HG02759 (cell line): Measurements from ENCODE around the gene NT5C2.

Experiments used
- ATAC-seq: cut with Tn5 transposase; IDR thresholded peaks from one replicate; pipeline ENCODE4 v1.9.1; 2021; ENCODE audit warnings: mild to moderate bottlenecking, moderate library complexity; ENCODE audit not compliant: unreplicated experiment

NT5C2 gene

GRCh38 chr10:103066141-103067098 lies 126.7 kb downstream of the NT5C2 start:
- no peak for ATAC-seq

DNA sequence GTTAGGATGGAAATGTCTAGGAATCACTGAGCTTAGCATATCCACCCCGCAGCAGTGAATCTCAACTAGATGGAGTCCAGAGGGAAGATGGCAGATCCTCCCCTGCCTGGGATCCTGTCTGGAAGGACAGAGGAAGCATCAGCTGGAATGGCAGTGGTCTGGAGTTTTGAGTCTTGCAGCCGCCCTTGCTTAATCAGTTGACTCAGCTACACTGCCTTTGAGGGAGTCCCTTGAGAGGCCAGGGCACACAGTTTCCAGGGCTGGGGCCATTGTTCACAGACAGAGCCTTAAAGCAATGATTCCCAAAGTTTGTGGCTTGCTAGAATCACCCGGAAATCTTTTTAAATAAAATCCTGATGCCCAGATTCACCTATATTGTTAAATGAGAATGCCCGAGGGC lies 128.1 kb downstream of the NT5C2 start:
- ATAC-seq = no peak

- ATAC-seq = no peak
These were observed 130.1 kb downstream of the NT5C2 start for GRCh38 chr10:103062854-103063590.

- no peak for ATAC-seq
These were observed 132.5 kb downstream of the NT5C2 start for GRCh38 chr10:103060575-103060974.

DNA sequence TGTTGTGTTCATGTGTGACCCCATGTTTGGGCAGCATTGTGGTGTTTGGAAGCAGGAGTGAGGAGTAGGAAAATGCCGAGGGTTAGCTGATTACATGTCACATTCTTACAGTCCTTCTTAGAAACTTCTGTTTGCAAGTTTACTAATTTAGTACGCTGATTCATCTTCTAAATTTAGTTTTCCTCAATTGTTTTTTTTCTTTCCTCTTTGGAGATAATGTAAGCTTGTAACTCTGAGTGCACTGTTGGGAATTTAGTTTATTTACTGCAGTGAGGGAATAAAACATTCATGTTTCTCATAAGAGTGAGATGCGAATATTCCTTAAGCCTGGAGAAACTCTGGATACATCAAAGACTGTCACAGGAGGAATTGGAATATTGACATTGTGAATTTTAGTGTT lies 135.0 kb downstream of the NT5C2 start:
- no peak for ATAC-seq

DNA sequence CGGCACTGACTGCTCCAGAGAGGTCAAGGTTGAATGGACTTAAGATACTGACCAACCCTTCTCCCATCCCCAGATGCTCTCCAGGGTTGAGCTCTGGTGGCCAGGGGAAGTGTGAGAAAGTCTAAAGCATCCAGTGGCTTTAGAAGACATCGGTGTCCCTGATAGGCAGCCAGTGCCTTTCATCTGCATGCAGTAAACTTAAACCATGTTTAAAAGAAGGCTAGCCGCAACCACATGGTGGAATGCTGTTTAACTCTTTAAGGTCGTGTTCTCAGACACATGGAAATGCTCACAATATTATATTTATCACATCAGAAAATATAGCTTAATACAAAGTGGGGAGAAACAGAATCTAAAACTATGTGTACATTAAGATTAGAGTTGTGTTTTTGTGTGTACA lies 138.0 kb downstream of the NT5C2 start:
- no peak for ATAC-seq

DNA sequence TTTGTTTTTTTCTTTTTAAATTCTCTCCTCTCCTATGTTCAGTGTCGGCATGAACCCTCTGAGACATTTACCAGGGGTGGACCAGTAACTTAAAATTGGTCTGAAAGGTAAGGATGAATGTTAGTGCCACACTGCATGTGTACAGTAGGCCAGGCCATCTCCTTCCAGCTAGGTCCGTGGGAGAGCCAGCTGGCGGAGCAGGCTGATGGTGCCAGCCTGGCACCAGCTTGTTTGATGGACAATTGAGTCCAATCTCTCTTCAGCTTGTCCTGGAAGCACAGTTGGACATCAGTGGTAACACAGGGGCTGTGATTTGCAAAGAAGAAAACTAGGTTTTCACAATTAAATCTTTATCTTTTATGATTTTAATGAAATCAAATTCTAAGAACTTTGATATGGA lies 138.5 kb downstream of the NT5C2 start:
- ATAC-seq = no peak

GRCh38 chr10:103053659-103054581 lies 139.2 kb downstream of the NT5C2 start:
- peak; percentile 88 for ATAC-seq

DNA sequence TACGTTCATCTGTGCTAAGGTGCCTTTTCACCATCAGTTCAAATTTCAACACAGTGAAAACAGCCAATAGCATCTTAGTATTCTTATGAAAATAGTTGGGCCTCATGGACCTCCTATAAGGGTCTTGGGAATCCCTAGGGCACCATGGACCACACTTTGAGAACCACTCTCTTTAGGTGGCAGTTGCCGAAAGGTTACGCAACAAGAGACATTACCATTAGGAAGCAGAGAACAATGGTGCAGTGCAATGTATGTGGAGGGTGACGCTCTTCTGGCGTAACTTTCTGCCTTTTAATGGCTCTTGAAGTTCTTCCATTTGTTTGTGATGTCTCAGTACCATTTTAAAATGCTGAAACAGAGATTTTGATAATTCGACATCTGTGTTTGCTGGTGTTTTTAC lies 143.8 kb downstream of the NT5C2 start:
- no peak for ATAC-seq

GRCh38 chr10:103047381-103047780 lies 145.7 kb downstream of the NT5C2 start:
- ATAC-seq = no peak

GRCh38 chr10:103045961-103046360 lies 147.1 kb downstream of the NT5C2 start:
- ATAC-seq = no peak

DNA sequence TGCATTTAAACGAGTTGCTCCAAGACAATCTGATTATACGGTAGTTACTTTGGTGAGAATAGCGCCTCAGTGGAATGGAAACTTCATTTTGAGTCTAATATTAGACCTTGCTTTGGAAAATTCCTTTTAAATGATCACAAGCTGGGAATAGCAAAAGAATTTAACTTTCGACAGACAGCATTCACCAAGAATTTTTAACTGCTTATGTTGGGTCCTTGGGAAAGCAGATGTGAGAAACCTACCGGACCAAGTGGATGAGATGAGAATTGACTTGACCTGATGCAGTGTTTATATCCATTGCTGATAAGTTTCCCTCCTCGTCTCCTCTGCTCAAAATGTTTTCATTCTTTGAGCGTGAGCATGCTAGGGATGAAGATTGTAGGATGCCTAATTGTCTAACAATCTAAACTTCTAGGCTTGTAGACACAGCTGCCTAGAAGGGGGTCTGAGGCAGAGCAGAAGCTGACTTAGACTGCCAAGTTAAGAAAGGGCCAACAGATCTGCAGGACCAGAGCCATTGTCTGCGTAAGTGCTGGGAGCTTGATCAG lies 148.1 kb downstream of the NT5C2 start:
- no peak for ATAC-seq

DNA sequence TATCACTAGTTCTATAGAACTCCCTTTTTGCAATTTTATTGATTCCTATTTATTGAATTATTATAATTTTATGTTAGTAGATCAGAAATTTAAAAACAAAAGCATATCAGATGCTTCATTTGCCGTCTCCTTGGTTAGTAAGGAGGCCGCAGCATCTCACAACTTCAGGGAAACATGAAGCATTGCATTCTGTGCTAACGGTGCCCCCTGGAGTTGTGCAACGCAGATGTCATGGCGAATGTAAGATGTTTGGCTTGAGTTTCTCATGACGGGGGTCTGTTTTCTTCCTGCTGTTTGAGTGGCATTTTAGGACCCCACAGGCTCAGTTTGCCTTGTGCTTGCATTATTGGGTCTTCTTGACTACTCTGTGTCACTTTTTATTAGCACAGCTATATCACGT lies 150.2 kb downstream of the NT5C2 start:
- no peak for ATAC-seq

- ATAC-seq = no peak
These were observed 150.9 kb downstream of the NT5C2 start for GRCh38 chr10:103042129-103042528.

DNA sequence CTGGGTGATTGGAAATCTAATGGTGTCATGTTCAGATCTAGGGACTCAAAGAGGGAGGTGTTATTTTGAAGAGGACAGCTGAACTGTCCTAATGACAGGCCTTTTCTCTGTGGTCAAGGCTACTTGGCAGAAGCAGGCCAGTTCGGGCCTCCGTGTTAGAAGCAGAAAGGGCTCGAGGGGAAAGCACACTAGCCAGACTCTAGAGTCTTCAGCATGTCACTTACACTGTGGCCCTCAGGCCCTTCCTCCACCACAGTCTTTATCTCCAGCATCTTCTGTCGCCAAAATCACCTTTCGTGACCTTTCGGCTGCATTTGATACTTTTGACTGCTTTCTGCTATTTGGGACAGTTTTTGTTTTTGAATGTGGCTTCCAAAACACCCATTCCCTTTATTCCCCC lies 151.7 kb downstream of the NT5C2 start:
- ATAC-seq = no peak

- no peak for ATAC-seq
These were observed 152.7 kb downstream of the NT5C2 start for GRCh38 chr10:103040418-103040817.

GRCh38 chr10:103038570-103038969 lies 154.5 kb downstream of the NT5C2 start:
- no peak for ATAC-seq
